Mammary epithelial cell (primary cell): ENCODE measurements around the gene WDR5B.

Experiments used
- EZH2 ChIP-seq: IDR thresholded peaks from 2 replicates; pipeline ENCODE4 v1.6.1; 2012; ENCODE audit warnings: low read length, inconsistent platforms, borderline replicate concordance
- TF ChIP-seq, protein P1 (sequence below), 2 donors: IDR thresholded peaks in 1 of 2; conservative IDR thresholded peaks in 1 of 2; 2 replicates each; pipeline ENCODE4 v1.5.1; 2011 to 2012; ENCODE audit warnings: inconsistent platforms in 2 of 2, low read length in 2 of 2, mild to moderate bottlenecking in 2 of 2, control low read depth in 1 of 2, low read depth in 1 of 2; ENCODE audit not compliant: insufficient read depth in 1 of 2; ENCODE audit errors: extremely low read depth in 1 of 2

DNA sequence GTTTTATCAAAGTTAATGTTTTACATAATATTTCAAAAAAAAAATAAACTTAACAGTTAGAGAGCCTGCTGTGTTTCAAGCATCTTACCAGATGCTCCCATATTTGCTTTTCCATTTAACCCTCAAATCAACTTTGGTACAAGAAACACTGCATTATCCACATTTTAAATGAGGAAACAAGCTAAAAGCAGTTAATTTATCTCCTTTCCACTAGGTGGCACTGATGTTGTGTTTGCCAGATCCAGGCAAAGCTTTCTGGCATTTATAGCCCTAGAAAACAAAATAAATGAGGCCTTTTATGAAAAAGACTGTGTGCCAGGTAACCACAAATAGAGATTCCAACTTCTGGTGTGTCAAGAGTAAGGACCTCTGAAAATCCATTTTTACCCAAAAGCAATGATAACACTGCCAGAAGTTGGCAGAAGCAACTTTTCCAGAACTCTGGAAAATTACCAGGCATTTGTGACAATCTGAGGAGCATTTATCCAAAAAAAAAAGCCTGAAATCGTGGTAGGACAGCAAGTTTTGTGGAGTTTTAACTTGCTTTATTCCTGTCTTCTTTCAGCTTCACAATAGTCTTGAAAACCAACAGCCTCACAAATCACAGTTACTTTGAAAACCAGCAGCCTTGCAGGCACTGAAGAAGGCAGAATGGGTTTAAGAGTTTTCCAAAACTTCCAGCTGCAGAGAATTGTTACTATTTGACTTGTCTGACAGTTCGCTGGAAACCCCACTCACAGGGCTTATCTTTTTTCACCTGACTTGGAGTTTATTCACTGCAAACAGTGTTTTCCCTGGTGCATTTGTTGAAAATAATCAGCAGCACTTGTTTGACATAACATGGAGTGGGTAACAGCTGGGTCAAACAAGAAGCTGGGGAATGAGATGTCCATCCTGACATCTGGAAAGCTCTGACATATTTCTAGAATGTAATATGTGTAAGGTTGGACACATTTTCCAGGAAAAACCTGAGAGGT, 22.7 kb downstream of the WDR5B start:
- TF ChIP-seq, protein P1, sequence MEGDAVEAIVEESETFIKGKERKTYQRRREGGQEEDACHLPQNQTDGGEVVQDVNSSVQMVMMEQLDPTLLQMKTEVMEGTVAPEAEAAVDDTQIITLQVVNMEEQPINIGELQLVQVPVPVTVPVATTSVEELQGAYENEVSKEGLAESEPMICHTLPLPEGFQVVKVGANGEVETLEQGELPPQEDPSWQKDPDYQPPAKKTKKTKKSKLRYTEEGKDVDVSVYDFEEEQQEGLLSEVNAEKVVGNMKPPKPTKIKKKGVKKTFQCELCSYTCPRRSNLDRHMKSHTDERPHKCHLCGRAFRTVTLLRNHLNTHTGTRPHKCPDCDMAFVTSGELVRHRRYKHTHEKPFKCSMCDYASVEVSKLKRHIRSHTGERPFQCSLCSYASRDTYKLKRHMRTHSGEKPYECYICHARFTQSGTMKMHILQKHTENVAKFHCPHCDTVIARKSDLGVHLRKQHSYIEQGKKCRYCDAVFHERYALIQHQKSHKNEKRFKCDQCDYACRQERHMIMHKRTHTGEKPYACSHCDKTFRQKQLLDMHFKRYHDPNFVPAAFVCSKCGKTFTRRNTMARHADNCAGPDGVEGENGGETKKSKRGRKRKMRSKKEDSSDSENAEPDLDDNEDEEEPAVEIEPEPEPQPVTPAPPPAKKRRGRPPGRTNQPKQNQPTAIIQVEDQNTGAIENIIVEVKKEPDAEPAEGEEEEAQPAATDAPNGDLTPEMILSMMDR (conservative IDR thresholded peaks at IDR 0.05 in 1 of 2, IDR thresholded peaks at IDR 0.05 in 1 of 2; ENCODE audit: extremely low read depth in 1 of 2, insufficient read depth in 1 of 2, low read depth in 1 of 2, low read length in 2 of 2): peak; percentile 73 to 83
- TF ChIP-seq EZH2: no peak
